Fibroblast of skin of scalp (primary cell): ENCODE measurements around the gene HYAL4.
"Not testable (repeated sequence)": the region's sequence is repeated elsewhere in the genome, so short reads cannot be mapped to it uniquely, and the experiment has no call there.

Source experiments
- DNase-seq: peaks from one replicate; pipeline ENCODE4 v3.0.0-alpha.2; 2013

HYAL4 gene

GRCh38 chr7:123847868-123848267 lies 2.9 kb downstream of the HYAL4 start:
- no peak for DNase-seq

- no peak for DNase-seq
Measured at GRCh38 chr7:123849855-123850254, 4.9 kb downstream of the HYAL4 start.

- not testable (repeated sequence) for DNase-seq
Measured at GRCh38 chr7:123851404-123851803, 6.4 kb downstream of the HYAL4 start.

GRCh38 chr7:123854291-123854690 lies 9.3 kb downstream of the HYAL4 start:
- not testable (repeated sequence) for DNase-seq

- DNase-seq, result not testable (repeated sequence)
Measured at GRCh38 chr7:123856428-123856827, 11.5 kb downstream of the HYAL4 start.

- DNase-seq, result no peak
Measured at GRCh38 chr7:123860848-123861247, 15.9 kb downstream of the HYAL4 start.

- no peak for DNase-seq
Measured at GRCh38 chr7:123862775-123863174, 17.8 kb downstream of the HYAL4 start.

GRCh38 chr7:123863461-123863860 lies 18.5 kb downstream of the HYAL4 start:
- no peak for DNase-seq

- no peak for DNase-seq
Measured at GRCh38 chr7:123864012-123864411, 19.0 kb downstream of the HYAL4 start.

GRCh38 chr7:123864436-123864835 lies 19.5 kb downstream of the HYAL4 start:
- DNase-seq, result no peak

GRCh38 chr7:123864966-123865365 lies 20.0 kb downstream of the HYAL4 start:
- DNase-seq, result no peak

- DNase-seq, result peak; percentile 64
Measured at GRCh38 chr7:123865517-123866117, 20.6 kb downstream of the HYAL4 start.

- no peak for DNase-seq
Measured at GRCh38 chr7:123867225-123867624, 22.3 kb downstream of the HYAL4 start.

GRCh38 chr7:123871998-123872867 lies 27.3 kb downstream of the HYAL4 start:
- peak; percentile 29 for DNase-seq

GRCh38 chr7:123872908-123873307 lies 27.9 kb downstream of the HYAL4 start:
- DNase-seq, result no peak

- no peak for DNase-seq
Measured at GRCh38 chr7:123876557-123877256, 31.7 kb downstream of the HYAL4 start.

GRCh38 chr7:123879628-123880027 lies 34.7 kb downstream of the HYAL4 start:
- no peak for DNase-seq

GRCh38 chr7:123881300-123881699 lies 36.3 kb downstream of the HYAL4 start:
- no peak for DNase-seq

GRCh38 chr7:123883154-123883553 lies 38.2 kb downstream of the HYAL4 start:
- no peak for DNase-seq

GRCh38 chr7:123888192-123888591 lies 43.2 kb downstream of the HYAL4 start:
- DNase-seq, result no peak

GRCh38 chr7:123894753-123895152 lies 49.8 kb downstream of the HYAL4 start:
- not testable (repeated sequence) for DNase-seq

- DNase-seq, result no peak
Measured at GRCh38 chr7:123901101-123901500, 56.1 kb downstream of the HYAL4 start.

GRCh38 chr7:123905714-123906113 lies 60.7 kb downstream of the HYAL4 start:
- no peak for DNase-seq
